Activated T-helper 9 cell treated with anti-CD3 and anti-CD28 coated beads, Interleukin-2, amount 50 U/mL, for 16 hours (primary cell): ENCODE data around the gene CYLD.
A peak's percentile ranks its signal among the peaks of the same experiment; 100 is the strongest.

ENCODE experiments used
- DNase-seq: peaks from one replicate; pipeline ENCODE4 v3.0.0-alpha.2; 2020; ENCODE audit warnings: low read depth

Gene CYLD

GRCh38 chr16:50740736-50741135 lies 1.1 kb upstream of the CYLD start:
- no peak for DNase-seq

GRCh38 chr16:50741225-50741780 lies 583 bp upstream of the CYLD start:
- no peak for DNase-seq

- peak; percentile 30 for DNase-seq
Observed at GRCh38 chr16:50742576-50743200, 802 bp downstream of the CYLD start.

- no peak for DNase-seq
Observed at GRCh38 chr16:50743581-50744225, 1.8 kb downstream of the CYLD start.

- DNase-seq = no peak
Observed at GRCh38 chr16:50744881-50745280, 3.0 kb downstream of the CYLD start.

- DNase-seq = no peak
Observed at GRCh38 chr16:50745940-50746339, 4.1 kb downstream of the CYLD start.

GRCh38 chr16:50747207-50747956 lies 5.5 kb downstream of the CYLD start:
- DNase-seq = no peak

- DNase-seq = no peak
Observed at GRCh38 chr16:50751528-50751927, 9.6 kb downstream of the CYLD start.

GRCh38 chr16:50752471-50753235 lies 10.8 kb downstream of the CYLD start:
- DNase-seq = no peak

GRCh38 chr16:50756473-50756872 lies 14.6 kb downstream of the CYLD start:
- no peak for DNase-seq

GRCh38 chr16:50761267-50761666 lies 19.4 kb downstream of the CYLD start:
- no peak for DNase-seq

GRCh38 chr16:50762241-50762640 lies 20.4 kb downstream of the CYLD start:
- DNase-seq = no peak

- DNase-seq = no peak
Observed at GRCh38 chr16:50763211-50763610, 21.3 kb downstream of the CYLD start.

- no peak for DNase-seq
Observed at GRCh38 chr16:50765260-50765659, 23.4 kb downstream of the CYLD start.

- DNase-seq = no peak
Observed at GRCh38 chr16:50765861-50766260, 24.0 kb downstream of the CYLD start.

GRCh38 chr16:50767197-50767596 lies 25.3 kb downstream of the CYLD start:
- no peak for DNase-seq

GRCh38 chr16:50771366-50771765 lies 29.5 kb downstream of the CYLD start:
- no peak for DNase-seq

GRCh38 chr16:50774405-50774804 lies 32.5 kb downstream of the CYLD start:
- no peak for DNase-seq

GRCh38 chr16:50774960-50775359 lies 33.1 kb downstream of the CYLD start:
- DNase-seq = no peak

- no peak for DNase-seq
Observed at GRCh38 chr16:50776037-50776436, 34.2 kb downstream of the CYLD start.

GRCh38 chr16:50778284-50779163 lies 36.6 kb downstream of the CYLD start:
- DNase-seq = no peak
